Measurements from ENCODE around the gene CACNB4. TPM values are rescaled to one million over a fixed set of nuclear protein-coding genes. Genes with fewer than 3 reads are reported as not detected.

Gene CACNB4
- total RNA-seq, 1 experiment from 2014 or later, result 1.00 TPM

DNA sequence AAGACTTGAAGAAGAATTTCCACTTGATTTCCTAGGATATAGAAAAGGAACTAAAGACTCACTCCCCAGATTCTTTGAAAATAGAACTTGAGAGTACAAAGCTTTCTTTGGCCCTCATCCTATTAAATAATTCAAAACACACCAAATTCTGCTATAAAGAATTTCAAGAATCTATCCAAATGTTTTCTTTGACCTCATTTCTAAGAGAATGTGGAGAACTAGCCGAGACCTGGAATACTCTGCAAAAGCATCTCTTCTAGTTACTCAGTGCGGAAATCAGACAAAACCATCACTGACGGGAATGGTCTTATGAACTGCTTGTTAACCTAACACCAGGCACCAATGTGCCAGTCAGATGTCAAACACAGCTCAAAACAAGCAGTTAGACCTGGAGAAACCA lies 226.4 kb downstream of the CACNB4 start:
- TF ChIP-seq, protein P1, sequence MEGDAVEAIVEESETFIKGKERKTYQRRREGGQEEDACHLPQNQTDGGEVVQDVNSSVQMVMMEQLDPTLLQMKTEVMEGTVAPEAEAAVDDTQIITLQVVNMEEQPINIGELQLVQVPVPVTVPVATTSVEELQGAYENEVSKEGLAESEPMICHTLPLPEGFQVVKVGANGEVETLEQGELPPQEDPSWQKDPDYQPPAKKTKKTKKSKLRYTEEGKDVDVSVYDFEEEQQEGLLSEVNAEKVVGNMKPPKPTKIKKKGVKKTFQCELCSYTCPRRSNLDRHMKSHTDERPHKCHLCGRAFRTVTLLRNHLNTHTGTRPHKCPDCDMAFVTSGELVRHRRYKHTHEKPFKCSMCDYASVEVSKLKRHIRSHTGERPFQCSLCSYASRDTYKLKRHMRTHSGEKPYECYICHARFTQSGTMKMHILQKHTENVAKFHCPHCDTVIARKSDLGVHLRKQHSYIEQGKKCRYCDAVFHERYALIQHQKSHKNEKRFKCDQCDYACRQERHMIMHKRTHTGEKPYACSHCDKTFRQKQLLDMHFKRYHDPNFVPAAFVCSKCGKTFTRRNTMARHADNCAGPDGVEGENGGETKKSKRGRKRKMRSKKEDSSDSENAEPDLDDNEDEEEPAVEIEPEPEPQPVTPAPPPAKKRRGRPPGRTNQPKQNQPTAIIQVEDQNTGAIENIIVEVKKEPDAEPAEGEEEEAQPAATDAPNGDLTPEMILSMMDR (IDR thresholded peaks at IDR 0.05; ENCODE audit: insufficient read depth in 1 of 2, low read depth in 1 of 2, low read length in 1 of 2, severe bottlenecking in 1 of 2, unreplicated experiment in 1 of 2), result no peak
- H3K27me3 Mint-ChIP-seq (ENCODE audit: insufficient read depth, unreplicated experiment), result peaks cover 3% of the 10 kb centered on the region
- Histone ChIP-seq H3K4me1 (no peaks in the 10 kb centered on the region), H3K4me3 (ENCODE audit: low read depth, low read length) (no peak overlapping the region), H3K27me3 (replicated peaks; ENCODE audit: control insufficient read depth, insufficient read depth, low read length) (no peaks in the 10 kb centered on the region), H3K9me3 (no peaks in the 10 kb centered on the region), H3K36me3 (ENCODE audit: control insufficient read depth, insufficient read depth, low read length) (no peaks in the 10 kb centered on the region)
- no peaks in the 10 kb centered on the region for H3K36me3 Mint-ChIP-seq (ENCODE audit: insufficient read depth, unreplicated experiment)
- CTCF ChIA-PET, result no interaction called here
- H3K4me3 Mint-ChIP-seq (ENCODE audit: unreplicated experiment), result no peak overlapping the region
- H3K9me3 Mint-ChIP-seq (ENCODE audit: unreplicated experiment), result no peaks in the 10 kb centered on the region
- DNase-seq, result no peak
- POLR2A ChIA-PET, result no interaction called here
- peaks cover 6% of the 10 kb centered on the region for H3K4me1 Mint-ChIP-seq (ENCODE audit: low read depth, unreplicated experiment)
- no peak overlapping the region for H3K27ac Mint-ChIP-seq (ENCODE audit: unreplicated experiment)
- intact Hi-C loops (cut with micrococcal nuclease; ENCODE audit: unreplicated experiment), result no loop called here
- BruUV-seq (replicated peaks), result no TSS peak

DNA sequence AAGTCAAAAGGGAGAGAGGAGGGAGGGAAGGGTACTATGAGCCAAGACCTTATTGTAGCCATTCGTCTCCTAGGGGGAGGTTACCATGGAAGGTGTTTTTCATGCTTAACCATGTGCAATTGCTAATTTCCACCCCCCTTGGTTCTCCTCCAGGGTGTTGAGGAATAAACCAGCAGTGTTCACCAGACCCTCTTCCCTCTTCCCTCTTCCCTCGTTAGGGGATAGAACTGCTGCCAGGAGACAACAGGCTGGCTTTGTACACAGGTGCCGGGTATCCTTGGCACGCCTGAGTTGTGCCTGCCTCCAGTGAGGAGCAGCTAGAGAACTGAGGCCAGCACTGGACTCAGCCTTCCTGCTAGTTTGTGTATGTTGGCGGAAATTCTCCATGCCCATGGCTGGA lies 229.6 kb downstream of the CACNB4 start:
- Histone ChIP-seq H3K9me3 (no peaks in the 10 kb centered on the region), H3K4me3 (ENCODE audit: low read depth, low read length) (no peak overlapping the region), H3K27me3 (replicated peaks; ENCODE audit: control insufficient read depth, insufficient read depth, low read length) (no peaks in the 10 kb centered on the region), H3K36me3 (ENCODE audit: control insufficient read depth, insufficient read depth, low read length) (no peaks in the 10 kb centered on the region), H3K4me1 (no peaks in the 10 kb centered on the region)
- H3K27ac Mint-ChIP-seq (ENCODE audit: unreplicated experiment), result no peak overlapping the region
- no TSS peak for BruUV-seq (replicated peaks)
- no peaks in the 10 kb centered on the region for H3K36me3 Mint-ChIP-seq (ENCODE audit: insufficient read depth, unreplicated experiment)
- TF ChIP-seq, protein P1 (IDR thresholded peaks at IDR 0.05; ENCODE audit: insufficient read depth in 1 of 2, low read depth in 1 of 2, low read length in 1 of 2, severe bottlenecking in 1 of 2, unreplicated experiment in 1 of 2), result no peak
- peaks cover 15% of the 10 kb centered on the region for H3K27me3 Mint-ChIP-seq (ENCODE audit: insufficient read depth, unreplicated experiment)
- DNase-seq, result no peak
- intact Hi-C loops (cut with micrococcal nuclease; ENCODE audit: unreplicated experiment), result no loop called here
- ChIA-PET POLR2A (no interaction called here), CTCF (no interaction called here)
- H3K4me1 Mint-ChIP-seq (ENCODE audit: low read depth, unreplicated experiment), result peaks cover 1% of the 10 kb centered on the region
- no peak overlapping the region for H3K4me3 Mint-ChIP-seq (ENCODE audit: unreplicated experiment)
- no peaks in the 10 kb centered on the region for H3K9me3 Mint-ChIP-seq (ENCODE audit: unreplicated experiment)

DNA sequence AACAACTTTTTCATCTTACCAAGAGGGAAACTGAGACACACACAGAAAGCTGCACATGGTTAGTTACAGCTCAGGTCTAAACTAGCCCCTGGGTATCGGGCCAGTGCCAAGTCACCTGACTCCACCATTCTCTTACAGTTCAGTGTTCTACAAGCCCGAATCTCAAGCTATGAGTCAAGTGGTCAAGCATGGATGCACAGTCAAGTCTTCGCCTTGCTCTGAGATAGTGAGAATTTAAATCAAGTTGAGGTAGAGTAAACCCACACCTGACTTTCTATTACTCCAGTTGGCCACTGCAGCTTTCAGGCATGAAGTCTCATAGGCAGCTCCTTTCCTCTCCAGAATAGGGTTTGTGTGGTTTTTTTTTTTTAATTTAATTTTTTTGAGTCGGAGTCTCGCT lies 236.1 kb downstream of the CACNB4 start:
- H3K4me3 Mint-ChIP-seq (ENCODE audit: unreplicated experiment), result no peak overlapping the region
- no peaks in the 10 kb centered on the region for H3K4me1 Mint-ChIP-seq (ENCODE audit: low read depth, unreplicated experiment)

More for the DNA sequence above, 236.1 kb downstream of the CACNB4 start:
- TF ChIP-seq, protein P1 (IDR thresholded peaks at IDR 0.05; ENCODE audit: insufficient read depth in 1 of 2, low read depth in 1 of 2, low read length in 1 of 2, severe bottlenecking in 1 of 2, unreplicated experiment in 1 of 2), result no peak
- no TSS peak for BruUV-seq (replicated peaks)
- no peak overlapping the region for H3K4me3 ChIP-seq (ENCODE audit: low read depth, low read length)
- peaks cover 14% of the 10 kb centered on the region for H3K27me3 Mint-ChIP-seq (ENCODE audit: insufficient read depth, unreplicated experiment)
- ChIA-PET CTCF (no interaction called here), POLR2A (no interaction called here)
- no peaks in the 10 kb centered on the region for H3K36me3 ChIP-seq (ENCODE audit: control insufficient read depth, insufficient read depth, low read length)
- H3K36me3 Mint-ChIP-seq (ENCODE audit: insufficient read depth, unreplicated experiment), result no peaks in the 10 kb centered on the region
- no peak overlapping the region for H3K27ac Mint-ChIP-seq (ENCODE audit: unreplicated experiment)
- H3K9me3 Mint-ChIP-seq (ENCODE audit: unreplicated experiment), result no peaks in the 10 kb centered on the region
- intact Hi-C loops (cut with micrococcal nuclease; ENCODE audit: unreplicated experiment), result no loop called here
- H3K9me3 ChIP-seq, result no peaks in the 10 kb centered on the region
- DNase-seq, result no peak
- no peaks in the 10 kb centered on the region for H3K27me3 ChIP-seq (replicated peaks; ENCODE audit: control insufficient read depth, insufficient read depth, low read length)
- no peaks in the 10 kb centered on the region for H3K4me1 ChIP-seq

Measured in Caco-2 (cell line).